Cerebellar nuclear complex (tissue), 1 donor: ENCODE data around the gene AGPAT4.
"Not testable (repeated sequence)": the region's sequence is repeated elsewhere in the genome, so short reads cannot be mapped to it uniquely, and the experiment has no call there.

ENCODE experiments used
- DNase-seq, 2 experiments: peaks; one replicate each; lab custom pipeline; 2025; lab: John Stamatoyannopoulos, UW

Gene AGPAT4

GRCh38 chr6:161273752-161274487 is at the start of gene AGPAT4:
AGPAT4 (minus strand) TSS chr6:161274061; CDS start chr6:161232213, 41,848 bp downstream.
- DNase-seq: peak; percentile 31 to 71

- no peak for DNase-seq
Observed at GRCh38 chr6:161319231-161319630, 45.4 kb upstream of the AGPAT4 start.

- no peak for DNase-seq
Observed at GRCh38 chr6:161318456-161318855, 44.6 kb upstream of the AGPAT4 start.

GRCh38 chr6:161316531-161316930 is 42.7 kb upstream of the AGPAT4 start:
- DNase-seq: no peak

- not testable (repeated sequence) for DNase-seq
Observed at GRCh38 chr6:161315246-161315917, 41.5 kb upstream of the AGPAT4 start.

- DNase-seq: not testable (repeated sequence)
Observed at GRCh38 chr6:161314541-161315245, 40.8 kb upstream of the AGPAT4 start.

- DNase-seq: no peak
Observed at GRCh38 chr6:161313940-161314509, 40.2 kb upstream of the AGPAT4 start.

GRCh38 chr6:161313475-161313874 is 39.6 kb upstream of the AGPAT4 start:
- not testable (repeated sequence) for DNase-seq

- not testable (repeated sequence) for DNase-seq
Observed at GRCh38 chr6:161309774-161310173, 35.9 kb upstream of the AGPAT4 start.

- DNase-seq: no peak
Observed at GRCh38 chr6:161308075-161308655, 34.3 kb upstream of the AGPAT4 start.

GRCh38 chr6:161305860-161306259 is 32.0 kb upstream of the AGPAT4 start:
- no peak for DNase-seq

- DNase-seq: no peak
Observed at GRCh38 chr6:161303628-161304340, 29.9 kb upstream of the AGPAT4 start.

- no peak for DNase-seq
Observed at GRCh38 chr6:161302949-161303348, 29.1 kb upstream of the AGPAT4 start.

- DNase-seq: no peak
Observed at GRCh38 chr6:161301338-161301737, 27.5 kb upstream of the AGPAT4 start.

- DNase-seq: no peak
Observed at GRCh38 chr6:161300823-161301222, 27.0 kb upstream of the AGPAT4 start.

GRCh38 chr6:161299726-161300125 is 25.9 kb upstream of the AGPAT4 start:
- no peak for DNase-seq

- DNase-seq: no peak
Observed at GRCh38 chr6:161295784-161296183, 21.9 kb upstream of the AGPAT4 start.

- DNase-seq: no peak
Observed at GRCh38 chr6:161292650-161293281, 18.9 kb upstream of the AGPAT4 start.

GRCh38 chr6:161292145-161292544 is 18.3 kb upstream of the AGPAT4 start:
- no peak for DNase-seq

- DNase-seq: no peak
Observed at GRCh38 chr6:161290751-161291150, 16.9 kb upstream of the AGPAT4 start.

- DNase-seq: no peak
Observed at GRCh38 chr6:161284653-161285052, 10.8 kb upstream of the AGPAT4 start.
